GM21528 (cell line): ENCODE results near the gene MROH7.

Experiments used
- ATAC-seq: cut with Tn5 transposase; IDR thresholded peaks from one replicate; pipeline ENCODE4 v1.9.1; 2021; ENCODE audit warnings: mild to moderate bottlenecking, moderate library complexity; ENCODE audit not compliant: unreplicated experiment, low FRiP score

Gene MROH7

GRCh38 chr1:54640863-54641836, at the start of gene MROH7:
MROH7 (plus strand) TSS chr1:54641786; CDS start chr1:54652927, 11,141 bp downstream.
- no peak for ATAC-seq

DNA sequence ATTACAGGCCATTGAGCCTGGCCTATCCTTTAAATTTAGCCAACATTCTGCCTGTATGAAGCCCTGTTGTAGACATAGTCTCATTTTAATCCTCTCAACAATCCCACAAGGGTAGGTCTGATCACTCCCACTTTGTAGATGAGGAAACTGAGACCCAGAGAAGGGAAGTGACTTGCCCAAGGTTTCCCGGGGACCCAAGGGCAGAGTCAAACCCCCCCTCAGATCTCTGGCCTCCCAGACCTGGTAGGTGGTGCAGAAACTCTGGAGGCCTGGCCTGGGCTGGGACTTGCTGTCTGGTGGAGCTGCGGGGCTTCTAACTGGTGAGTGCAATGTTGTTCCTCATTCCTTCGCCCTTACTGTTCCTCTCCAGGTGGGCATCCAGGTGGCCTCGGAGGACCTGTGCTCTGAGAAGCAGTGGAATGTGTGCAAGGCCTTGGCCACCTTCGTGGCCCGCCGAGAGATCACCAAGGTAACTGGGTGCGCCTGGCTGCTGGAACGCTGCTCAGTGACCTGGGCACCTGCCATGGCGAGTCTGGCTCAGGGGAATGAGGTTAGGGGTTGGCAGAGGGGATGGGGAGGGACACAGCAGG, 47.9 kb upstream of the MROH7 start:
- ATAC-seq, result no peak

DNA sequence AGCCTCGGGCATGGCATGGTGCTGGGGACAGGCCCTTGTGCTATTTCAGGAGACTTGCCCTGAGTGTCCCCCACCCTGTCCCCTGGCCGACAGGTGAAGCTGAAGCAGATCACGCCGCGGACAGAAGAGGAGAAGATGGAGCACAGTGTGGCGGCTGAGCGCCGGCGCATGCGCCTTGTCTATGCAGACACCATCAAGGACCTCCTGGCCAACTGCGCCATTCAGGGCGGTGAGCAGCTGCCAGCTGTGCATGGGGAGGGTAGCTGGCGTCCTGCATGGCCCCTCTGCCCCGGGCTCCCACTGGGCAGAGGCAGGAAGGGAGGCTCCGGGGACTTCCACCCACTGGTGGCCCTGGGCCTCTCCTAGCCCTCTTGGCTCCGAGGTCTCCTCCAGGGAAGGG, 47.1 kb upstream of the MROH7 start:
- ATAC-seq, result no peak

DNA sequence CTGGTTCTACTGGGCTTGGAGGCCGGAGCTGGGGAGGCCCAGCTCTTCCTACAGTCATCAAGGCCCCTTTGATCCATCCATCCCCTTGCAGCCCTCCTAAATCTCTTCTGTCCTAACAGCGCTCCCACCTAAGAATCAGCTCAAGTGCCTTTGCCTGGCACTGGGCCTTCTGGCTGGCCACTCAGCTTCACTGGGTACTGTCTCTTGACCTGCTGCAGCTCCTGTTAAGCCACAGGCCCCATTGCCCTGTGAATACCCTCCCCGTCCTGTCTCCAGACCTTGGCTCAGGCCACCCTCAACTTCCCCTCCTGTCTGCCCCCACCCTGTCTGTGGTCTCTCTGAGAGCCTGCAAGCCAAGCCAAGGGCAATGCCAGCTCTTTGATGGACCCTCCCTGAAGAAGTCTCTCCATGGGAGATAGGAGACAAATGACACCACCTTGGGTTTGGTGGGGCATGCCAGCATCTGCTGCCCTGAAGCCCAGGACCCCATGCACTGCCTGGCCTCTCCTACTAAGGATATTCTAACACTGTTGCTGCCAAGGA, 45.6 kb upstream of the MROH7 start:
- ATAC-seq, result no peak

- ATAC-seq, result no peak
These were observed 44.8 kb upstream of the MROH7 start for GRCh38 chr1:54596756-54597155.

DNA sequence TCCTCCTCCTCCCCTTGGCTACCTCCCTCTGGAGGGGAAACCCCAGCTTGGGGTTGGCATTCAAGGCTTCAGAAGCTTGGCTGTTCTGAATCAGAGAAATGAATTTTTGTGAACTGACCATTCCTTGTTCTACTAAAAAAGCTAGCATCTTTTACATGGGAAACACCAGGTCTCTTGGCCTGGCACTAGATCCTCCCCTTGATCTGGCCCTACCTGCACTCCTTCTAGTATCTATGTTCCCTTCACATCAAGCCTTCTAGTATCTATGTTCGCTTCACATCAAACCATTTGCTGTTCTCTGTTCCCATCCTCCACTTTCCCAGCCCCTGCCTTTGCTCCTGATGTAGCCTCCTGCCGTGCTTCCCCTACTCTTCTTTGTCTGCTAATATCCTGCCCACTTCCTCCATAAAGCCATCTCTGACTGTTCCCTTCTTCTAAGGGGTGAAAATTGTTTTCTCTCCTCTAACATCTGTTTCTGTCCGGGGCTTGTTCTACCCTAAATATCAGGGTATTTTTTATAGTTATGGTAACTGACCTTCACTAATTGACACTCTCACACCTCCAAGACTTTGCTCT, 44.0 kb upstream of the MROH7 start:
- no peak for ATAC-seq

- no peak for ATAC-seq
These were observed 42.3 kb upstream of the MROH7 start for GRCh38 chr1:54599211-54599823.

DNA sequence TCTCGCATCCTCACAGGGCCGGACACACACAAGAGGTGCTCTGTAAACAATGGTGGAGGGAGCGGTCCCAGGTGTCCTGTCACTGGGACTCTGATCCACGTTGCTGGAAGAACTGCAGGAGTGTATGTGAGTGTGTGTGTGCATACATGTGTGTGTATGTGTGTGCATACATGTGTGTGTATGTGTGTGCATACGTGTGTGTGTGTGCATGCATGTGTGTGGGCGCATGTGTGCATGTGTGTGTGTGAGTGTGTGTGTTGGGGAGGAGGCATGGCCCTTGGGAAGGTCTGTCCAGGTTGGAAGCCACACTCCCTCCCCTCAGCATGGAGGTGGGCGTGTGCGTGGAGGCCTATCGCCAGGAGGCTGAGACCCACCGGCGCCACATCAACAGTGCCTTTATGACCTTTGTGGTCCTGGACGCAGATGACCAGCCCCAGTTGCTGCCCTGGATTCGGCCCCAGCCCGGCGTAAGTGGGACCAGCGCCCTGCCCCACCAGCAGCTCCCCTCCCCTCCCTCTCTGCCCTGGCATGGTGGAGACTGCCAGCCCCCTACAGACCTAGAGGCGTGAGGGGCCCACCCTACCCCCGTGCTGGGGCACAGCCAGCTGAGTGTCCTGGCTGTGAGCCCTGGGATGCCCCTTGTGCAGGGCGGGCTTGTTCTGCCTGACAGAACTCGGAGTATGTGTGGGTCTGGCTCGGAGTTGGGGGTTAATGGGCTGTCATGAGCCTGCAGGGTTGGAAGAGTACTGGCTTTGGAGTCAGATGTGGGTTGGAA, 40.5 kb upstream of the MROH7 start:
- ATAC-seq, result no peak

DNA sequence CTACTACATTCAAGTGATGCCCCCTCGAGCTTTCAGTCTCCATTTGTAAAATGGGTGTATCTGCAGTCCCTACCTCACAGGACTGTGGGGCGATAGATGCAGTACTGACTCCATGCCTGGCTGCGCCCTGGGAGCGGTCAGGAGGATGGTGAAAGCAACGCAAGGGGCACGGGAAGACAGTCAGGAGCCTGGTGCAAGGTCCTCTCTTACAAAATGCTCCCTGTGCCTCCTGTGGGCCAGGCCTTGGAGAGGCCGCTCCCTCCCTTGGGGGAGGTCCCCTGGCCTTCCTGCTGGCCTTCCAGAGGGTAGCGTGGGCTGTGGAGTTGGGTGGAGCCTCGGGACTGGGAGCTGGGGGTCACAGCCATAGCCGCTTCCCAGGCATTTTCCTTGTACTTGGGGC, 39.9 kb upstream of the MROH7 start:
- no peak for ATAC-seq

- no peak for ATAC-seq
These were observed 39.0 kb upstream of the MROH7 start for GRCh38 chr1:54602554-54602953.

- ATAC-seq, result no peak
These were observed 38.3 kb upstream of the MROH7 start for GRCh38 chr1:54603241-54603640.

- ATAC-seq, result no peak
These were observed 37.5 kb upstream of the MROH7 start for GRCh38 chr1:54604051-54604450.

GRCh38 chr1:54604572-54605370, 36.8 kb upstream of the MROH7 start:
- ATAC-seq, result no peak

GRCh38 chr1:54606096-54606989, 35.2 kb upstream of the MROH7 start:
- ATAC-seq, result no peak

- no peak for ATAC-seq
These were observed 34.6 kb upstream of the MROH7 start for GRCh38 chr1:54606990-54607325.

DNA sequence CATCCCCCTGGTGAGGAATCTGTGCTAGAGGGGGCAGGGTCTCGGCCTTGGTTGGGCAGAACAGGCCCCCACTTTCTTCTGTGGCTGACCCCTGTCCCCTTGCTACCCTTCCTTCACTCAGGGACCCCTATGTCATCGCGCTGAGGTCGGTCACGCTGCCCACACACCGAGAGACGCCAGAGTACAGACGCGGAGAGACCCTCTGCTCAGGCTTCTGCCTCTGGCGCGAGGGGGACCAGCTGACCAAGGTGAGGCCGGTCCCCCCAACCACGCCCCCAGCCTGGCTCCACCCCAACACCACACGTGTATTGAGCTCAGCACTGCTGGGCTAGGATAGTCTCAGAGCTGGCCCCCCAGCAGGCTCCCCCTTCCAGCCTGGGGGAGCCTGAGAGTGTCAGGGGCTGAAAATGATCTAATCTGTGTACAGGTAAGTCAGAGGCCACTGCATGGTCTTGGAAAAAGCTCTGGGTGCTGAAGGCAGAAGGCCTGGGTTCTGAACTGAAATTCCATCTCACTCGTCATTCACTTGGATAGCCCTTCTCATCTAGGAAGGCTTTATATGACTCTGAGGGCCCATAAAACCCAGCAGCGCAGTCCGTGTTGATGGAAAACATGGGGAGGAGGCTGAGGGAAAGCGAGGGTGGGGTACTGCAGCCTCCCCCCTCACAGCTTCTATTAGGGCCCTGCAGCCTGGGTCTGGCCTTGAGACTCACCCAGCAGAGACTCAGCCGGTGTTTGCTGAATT, 33.6 kb upstream of the MROH7 start:
- ATAC-seq, result no peak

DNA sequence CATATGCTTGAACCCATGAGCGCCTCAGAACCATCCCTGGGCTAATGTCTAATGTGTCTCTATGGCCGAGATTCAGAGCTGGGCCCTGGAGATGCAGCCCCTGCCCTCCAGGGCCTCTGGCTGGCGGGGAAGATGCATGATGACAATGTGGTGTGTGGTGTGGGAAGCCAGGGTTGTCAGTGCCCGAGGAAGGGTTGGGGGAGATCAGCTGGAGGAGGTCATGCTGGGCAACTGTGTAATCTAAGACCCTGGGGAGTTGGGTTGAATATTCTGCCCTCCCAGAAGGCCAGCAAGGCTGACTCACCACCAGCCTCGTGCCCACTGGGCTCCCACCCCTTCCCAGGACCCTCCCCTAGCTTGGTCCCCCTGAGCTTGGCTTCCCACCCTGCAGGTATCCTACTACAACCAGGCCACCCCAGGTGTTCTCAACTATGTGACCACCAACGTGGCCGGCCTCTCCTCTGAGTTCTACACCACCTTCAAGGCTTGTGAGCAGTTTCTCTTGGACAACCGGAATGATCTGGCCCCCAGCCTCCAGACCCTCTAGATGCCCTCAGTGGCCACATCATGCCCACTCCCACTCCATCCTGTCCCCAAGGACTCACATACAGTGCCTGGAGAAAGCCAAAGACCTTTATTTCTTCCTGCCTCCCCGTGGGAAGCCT, 32.9 kb upstream of the MROH7 start:
- ATAC-seq, result no peak
